Purkinje cell (primary cell): ENCODE data around the gene NME2. TPM values are rescaled to one million over a fixed set of nuclear protein-coding genes. Genes with fewer than 3 reads are reported as not detected.

ENCODE experiments used
- polyA plus RNA-seq: library from polyadenylated mRNA; unstranded; fragments of >200 nt; fragmentation: Nextera tagmentation; gene quantifications from 2 replicates; pipeline ENCODE4 v1.2.1, GENCODE V29; 2014

Gene NME2
- polyA plus RNA-seq: 23.5 and 51.9 TPM in 2 replicates

DNA sequence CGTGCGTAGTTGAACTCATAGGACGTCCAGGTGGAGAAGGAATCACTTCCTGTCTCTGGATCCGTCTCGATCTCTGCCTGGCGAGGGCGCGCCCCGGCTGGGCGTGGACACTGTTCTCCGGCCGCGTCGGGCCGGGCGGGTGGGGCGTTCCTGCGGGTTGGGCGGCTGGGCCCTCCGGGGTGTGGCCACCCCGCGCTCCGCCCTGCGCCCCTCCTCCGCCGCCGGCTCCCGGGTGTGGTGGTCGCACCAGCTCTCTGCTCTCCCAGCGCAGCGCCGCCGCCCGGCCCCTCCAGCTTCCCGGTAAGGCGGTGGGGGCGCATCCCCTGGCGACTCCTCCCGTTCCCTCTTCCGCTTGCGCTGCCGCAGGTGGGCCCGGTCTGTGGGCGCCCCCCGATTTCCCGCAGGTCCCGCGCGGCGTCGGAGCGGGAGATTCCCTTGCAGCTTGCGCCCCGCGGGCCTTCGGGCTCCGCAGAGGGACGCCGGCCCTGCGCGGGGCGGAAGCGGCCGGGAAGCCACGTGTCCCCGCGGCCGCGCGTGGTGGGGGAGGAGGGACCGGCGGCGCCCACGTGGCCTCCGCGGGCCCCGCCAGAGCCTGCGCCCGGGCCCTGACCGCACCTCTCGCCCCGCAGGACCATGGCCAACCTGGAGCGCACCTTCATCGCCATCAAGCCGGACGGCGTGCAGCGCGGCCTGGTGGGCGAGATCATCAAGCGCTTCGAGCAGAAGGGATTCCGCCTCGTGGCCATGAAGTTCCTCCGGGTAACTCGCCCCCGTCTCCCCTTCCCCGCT, at the start of gene NME2:
Gene NME2, plus strand, starts transcription at position 214 of the 789 bp plus-strand sequence. Its CDS starts 420 bp downstream, at position 634.

DNA sequence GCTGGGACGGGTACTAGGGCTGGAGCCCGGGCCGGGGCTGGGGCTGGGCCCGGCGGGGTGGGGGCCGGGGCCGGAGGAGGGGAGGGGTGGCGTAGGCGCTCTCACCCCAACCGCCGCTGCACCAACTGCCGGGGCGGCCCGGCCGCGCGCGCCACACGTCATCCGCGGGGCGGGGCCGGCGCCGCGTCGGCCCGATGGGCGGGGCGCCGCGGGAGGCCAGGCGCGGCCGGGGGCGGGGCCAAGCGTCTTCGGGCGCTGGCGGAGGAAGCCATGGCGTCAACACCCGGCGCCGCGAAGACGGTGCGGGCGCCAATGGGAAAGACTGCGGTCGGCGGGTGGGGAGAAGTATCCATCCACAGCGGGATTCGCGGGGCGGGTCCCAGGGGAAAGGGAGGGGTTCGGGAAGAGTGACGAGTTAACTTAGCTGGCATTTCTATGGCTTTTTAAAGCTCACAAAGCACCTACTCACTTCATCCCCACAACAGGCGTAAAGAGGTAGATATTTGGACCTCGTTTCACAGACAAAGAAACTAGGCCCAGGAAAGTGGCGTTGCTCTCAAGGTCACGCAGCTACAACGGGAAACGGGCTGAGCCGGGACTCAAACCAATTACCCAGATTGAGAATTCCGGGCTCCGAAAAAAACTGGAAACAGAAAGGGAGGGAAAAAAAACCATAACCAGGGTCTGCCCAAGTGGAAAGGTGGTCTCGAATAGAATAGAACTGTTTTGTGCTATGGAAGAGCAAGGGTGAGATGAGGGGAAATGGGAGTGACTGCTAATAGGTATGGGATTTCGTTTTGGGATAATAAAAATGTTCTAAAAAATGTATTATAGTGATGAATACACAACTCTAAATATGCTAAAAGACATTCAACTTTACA, 45.2 kb upstream of the NME2 start, which contains the start of gene SPAG9:
Gene SPAG9, minus strand, starts transcription at position 130 of the 881 bp plus-strand sequence. CDS start 212 bp downstream, outside the sequence.

DNA sequence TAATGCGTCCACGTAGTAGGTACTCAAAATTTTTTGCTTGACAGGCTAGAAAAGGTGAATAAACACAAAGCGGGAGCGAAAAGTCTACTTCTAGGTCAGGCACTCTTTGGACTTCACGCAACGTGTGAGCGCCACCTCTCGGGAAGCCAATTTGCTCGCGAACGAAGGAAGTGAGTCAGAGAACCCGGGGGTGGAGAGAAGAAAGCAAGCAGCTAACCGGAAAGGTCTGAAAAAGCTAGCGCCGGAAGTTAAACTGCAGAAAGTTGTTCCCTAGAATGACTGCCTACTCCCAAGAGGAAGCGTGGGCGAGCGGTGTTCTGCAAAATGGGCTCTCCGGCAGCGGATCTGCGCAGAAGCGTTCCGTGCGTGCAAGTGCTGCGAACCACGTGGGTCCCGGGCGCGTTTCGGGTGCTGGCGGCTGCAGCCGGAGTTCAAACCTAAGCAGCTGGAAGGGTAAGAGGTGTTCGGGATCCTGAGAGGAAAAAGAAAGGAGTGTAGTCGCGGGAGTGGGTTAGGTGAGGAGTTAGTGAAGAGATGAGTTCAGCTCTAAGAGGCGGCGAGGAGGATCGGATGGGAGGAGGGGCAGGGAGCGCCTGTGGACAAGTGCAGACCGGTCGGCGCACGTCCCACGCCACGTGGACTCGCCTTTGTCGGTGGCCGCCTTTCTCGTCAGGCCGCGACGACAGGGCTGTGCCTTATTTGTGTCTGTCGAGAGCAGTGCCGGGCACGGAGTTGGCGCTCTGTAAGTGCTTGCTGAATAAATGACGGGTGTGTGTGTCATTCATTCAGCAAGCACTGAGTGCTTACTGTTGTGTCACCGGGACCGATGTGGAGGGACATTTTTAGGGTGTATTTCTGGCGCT, 12.8 kb upstream of the NME2 start, which contains the start of gene NME1:
Gene NME1, plus strand, starts transcription at position 350 of the 863 bp plus-strand sequence. CDS start 2,096 bp downstream, outside the sequence.

Other genes with a start within 250 kb of the NME2 start
- 57.1 and 109 TPM in 2 replicates for gene SPAG9, start 45.5 kb upstream of the NME2 start, polyA plus RNA-seq
- 521 and 548 TPM in 2 replicates for gene NME1, start 12.9 kb upstream of the NME2 start, polyA plus RNA-seq
- gene MBTD1, start 93.6 kb downstream of the NME2 start, polyA plus RNA-seq: 2.0 and 3.1 TPM in 2 replicates
- gene UTP18, start 94.1 kb downstream of the NME2 start, polyA plus RNA-seq: 48.2 and 59.3 TPM in 2 replicates